Peyer's patch (tissue), 4 donors: Measurements from ENCODE around the gene BOC.

Source experiments
- POLR2A ChIP-seq, 2 donors: fragments of 450-650 bp; IDR thresholded peaks; one replicate each; pipeline ENCODE4 v1.5.1; 2017; ENCODE audit warnings: antibody characterized with exemption in 2 of 2, mild to moderate bottlenecking in 2 of 2, moderate library complexity in 2 of 2
- TF ChIP-seq, protein P1 (sequence below), 6 experiments: fragments of 450-650 bp in 4 of 6; fragments of 200-600 bp in 2 of 6; sonication (generic) in 1 of 6; IDR thresholded peaks; one replicate each; pipeline ENCODE4 v1.5.1; 2017 to 2019; ENCODE audit warnings: antibody characterized with exemption in 6 of 6, mild to moderate bottlenecking in 3 of 6, moderate library complexity in 1 of 6

DNA sequence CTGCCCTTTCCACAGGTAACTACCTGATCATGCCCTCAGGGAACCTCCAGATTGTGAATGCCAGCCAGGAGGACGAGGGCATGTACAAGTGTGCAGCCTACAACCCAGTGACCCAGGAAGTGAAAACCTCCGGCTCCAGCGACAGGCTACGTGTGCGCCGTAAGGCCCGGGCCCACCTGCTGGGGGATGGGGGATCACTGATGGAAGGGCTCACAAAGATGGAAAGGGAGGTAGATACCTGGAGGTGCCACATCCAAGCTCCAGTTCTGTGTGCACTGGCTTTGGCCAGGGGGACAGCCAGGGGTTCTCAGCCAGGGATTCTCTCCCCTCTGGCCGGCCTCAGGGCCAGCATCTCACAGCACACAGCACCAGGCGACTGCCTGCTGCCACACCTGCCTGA, 59.4 kb downstream of the BOC start:
- TF ChIP-seq, protein P1, sequence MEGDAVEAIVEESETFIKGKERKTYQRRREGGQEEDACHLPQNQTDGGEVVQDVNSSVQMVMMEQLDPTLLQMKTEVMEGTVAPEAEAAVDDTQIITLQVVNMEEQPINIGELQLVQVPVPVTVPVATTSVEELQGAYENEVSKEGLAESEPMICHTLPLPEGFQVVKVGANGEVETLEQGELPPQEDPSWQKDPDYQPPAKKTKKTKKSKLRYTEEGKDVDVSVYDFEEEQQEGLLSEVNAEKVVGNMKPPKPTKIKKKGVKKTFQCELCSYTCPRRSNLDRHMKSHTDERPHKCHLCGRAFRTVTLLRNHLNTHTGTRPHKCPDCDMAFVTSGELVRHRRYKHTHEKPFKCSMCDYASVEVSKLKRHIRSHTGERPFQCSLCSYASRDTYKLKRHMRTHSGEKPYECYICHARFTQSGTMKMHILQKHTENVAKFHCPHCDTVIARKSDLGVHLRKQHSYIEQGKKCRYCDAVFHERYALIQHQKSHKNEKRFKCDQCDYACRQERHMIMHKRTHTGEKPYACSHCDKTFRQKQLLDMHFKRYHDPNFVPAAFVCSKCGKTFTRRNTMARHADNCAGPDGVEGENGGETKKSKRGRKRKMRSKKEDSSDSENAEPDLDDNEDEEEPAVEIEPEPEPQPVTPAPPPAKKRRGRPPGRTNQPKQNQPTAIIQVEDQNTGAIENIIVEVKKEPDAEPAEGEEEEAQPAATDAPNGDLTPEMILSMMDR (IDR thresholded peaks at IDR 0.05), result no peak
- TF ChIP-seq POLR2A (IDR thresholded peaks at IDR 0.05), result no peak
